Neural progenitor cell (in vitro differentiated cells): Measurements from ENCODE around the gene SGTB.

Source experiments
- CTCF ChIP-seq: fragments of 200-600 bp; sonication (generic); IDR thresholded peaks from 2 replicates; pipeline ENCODE4 v1.5.1; 2017; ENCODE audit warnings: antibody characterized with exemption, mild to moderate bottlenecking
- EZH2 ChIP-seq: fragments of 200-600 bp; sonication (generic); IDR thresholded peaks from 2 replicates; pipeline ENCODE4 v1.6.1; 2017; ENCODE audit warnings: antibody characterized with exemption, mild to moderate bottlenecking, moderate library complexity
- EZH2phosphoT487 ChIP-seq: fragments of 200-600 bp; sonication (generic); IDR thresholded peaks from 2 replicates; pipeline ENCODE4 v1.6.1; 2017; ENCODE audit warnings: antibody characterized with exemption

GRCh38 chr5:65758546-65759144 lies 36.7 kb upstream of the SGTB start:
- TF ChIP-seq CTCF (no peak), EZH2 (no peak), EZH2phosphoT487 (no peak)
